ENCODE results near the gene GRK7.

DNA sequence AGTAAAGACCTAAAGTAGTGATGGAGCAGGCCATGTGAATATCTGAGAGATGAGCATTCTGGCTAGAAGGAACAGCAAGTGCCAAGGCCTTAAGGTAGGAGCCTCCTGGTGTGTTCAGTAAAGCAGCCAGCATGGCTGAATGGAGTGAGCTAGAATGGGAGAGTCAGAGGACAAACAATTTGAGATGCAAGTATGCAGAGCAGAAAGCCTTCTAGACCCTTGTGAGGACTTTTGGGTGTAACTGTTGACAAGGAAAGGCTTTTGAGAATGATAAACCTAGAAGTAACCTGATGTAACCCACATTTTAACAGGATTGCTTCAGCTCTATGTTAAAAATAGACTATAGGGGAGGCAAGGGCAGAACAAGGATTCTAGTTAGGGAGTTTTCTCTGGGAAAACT is 40.0 kb upstream of the GRK7 start:
- TF ChIP-seq, protein P1, sequence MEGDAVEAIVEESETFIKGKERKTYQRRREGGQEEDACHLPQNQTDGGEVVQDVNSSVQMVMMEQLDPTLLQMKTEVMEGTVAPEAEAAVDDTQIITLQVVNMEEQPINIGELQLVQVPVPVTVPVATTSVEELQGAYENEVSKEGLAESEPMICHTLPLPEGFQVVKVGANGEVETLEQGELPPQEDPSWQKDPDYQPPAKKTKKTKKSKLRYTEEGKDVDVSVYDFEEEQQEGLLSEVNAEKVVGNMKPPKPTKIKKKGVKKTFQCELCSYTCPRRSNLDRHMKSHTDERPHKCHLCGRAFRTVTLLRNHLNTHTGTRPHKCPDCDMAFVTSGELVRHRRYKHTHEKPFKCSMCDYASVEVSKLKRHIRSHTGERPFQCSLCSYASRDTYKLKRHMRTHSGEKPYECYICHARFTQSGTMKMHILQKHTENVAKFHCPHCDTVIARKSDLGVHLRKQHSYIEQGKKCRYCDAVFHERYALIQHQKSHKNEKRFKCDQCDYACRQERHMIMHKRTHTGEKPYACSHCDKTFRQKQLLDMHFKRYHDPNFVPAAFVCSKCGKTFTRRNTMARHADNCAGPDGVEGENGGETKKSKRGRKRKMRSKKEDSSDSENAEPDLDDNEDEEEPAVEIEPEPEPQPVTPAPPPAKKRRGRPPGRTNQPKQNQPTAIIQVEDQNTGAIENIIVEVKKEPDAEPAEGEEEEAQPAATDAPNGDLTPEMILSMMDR (conservative IDR thresholded peaks at IDR 0.05; ENCODE audit: low read length), result no peak
- no peak for TF ChIP-seq EZH2phosphoT487 (IDR thresholded peaks at IDR 0.05; ENCODE audit: borderline replicate concordance, low read depth, low read length)
